ENCODE results near the gene FRS2. TPM values are rescaled to one million over a fixed set of nuclear protein-coding genes. Genes with fewer than 3 reads are reported as not detected.
"Not testable (repeated sequence)": the region's sequence is repeated elsewhere in the genome, so short reads cannot be mapped to it uniquely, and the experiment has no call there.

FRS2 gene
- total RNA-seq, 4 donors from 2014 or later = 52.0 to 79.0 (median 61.0) TPM

DNA sequence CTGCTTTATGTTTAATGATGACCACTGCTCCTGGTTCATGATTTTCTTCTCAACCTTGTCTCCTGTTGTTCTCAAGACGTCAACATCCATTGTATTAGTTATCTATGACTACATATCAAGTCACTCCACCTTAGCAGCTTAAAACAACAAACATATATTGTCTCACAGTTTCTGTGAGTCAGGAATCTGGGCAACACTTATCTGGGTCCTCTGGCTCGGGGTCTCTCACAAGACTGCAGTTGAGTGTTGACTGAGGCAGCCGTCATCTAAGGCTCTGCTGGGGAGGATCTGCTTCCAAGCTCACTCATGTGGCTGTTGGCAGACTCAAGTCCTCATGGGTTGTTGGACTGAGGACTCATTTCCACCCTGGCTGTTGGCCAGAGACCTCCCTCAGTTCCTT lies 27.3 kb upstream of the FRS2 start:
- H3K27ac ChIP-seq = no peak overlapping the region
- H3K9me3 ChIP-seq = no peaks in the 10 kb centered on the region
- intact Hi-C loops (cut with DNase I) = no loop called here
- DNase-seq = no peak
- H3K4me3 ChIP-seq (replicated peaks in 1 of 3) = no peak overlapping the region
- no peak for TF ChIP-seq POLR2A (IDR thresholded peaks at IDR 0.05)
- TF ChIP-seq, protein P1, sequence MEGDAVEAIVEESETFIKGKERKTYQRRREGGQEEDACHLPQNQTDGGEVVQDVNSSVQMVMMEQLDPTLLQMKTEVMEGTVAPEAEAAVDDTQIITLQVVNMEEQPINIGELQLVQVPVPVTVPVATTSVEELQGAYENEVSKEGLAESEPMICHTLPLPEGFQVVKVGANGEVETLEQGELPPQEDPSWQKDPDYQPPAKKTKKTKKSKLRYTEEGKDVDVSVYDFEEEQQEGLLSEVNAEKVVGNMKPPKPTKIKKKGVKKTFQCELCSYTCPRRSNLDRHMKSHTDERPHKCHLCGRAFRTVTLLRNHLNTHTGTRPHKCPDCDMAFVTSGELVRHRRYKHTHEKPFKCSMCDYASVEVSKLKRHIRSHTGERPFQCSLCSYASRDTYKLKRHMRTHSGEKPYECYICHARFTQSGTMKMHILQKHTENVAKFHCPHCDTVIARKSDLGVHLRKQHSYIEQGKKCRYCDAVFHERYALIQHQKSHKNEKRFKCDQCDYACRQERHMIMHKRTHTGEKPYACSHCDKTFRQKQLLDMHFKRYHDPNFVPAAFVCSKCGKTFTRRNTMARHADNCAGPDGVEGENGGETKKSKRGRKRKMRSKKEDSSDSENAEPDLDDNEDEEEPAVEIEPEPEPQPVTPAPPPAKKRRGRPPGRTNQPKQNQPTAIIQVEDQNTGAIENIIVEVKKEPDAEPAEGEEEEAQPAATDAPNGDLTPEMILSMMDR (IDR thresholded peaks at IDR 0.05) = no peak
- peaks cover 0 to 7% of the 10 kb centered on the region in 2 donors for H3K4me1 ChIP-seq
- WGBS, 2 donors = 53 to 57% methylated on average over 3 of the region's 3 CpGs
- no peaks in the 10 kb centered on the region for H3K27me3 ChIP-seq
- no peaks in the 10 kb centered on the region for H3K36me3 ChIP-seq

GRCh38 chr12:69443916-69444315 lies 26.3 kb upstream of the FRS2 start:
- 92 to 96% methylated on average over 5 of the region's 5 CpGs for WGBS, 2 donors
- intact Hi-C loops (cut with DNase I) = no loop called here
- no peaks in the 10 kb centered on the region for H3K9me3 ChIP-seq
- no peak for DNase-seq
- TF ChIP-seq, protein P1 (IDR thresholded peaks at IDR 0.05) = no peak
- TF ChIP-seq POLR2A (IDR thresholded peaks at IDR 0.05) = no peak
- H3K36me3 ChIP-seq = no peaks in the 10 kb centered on the region
- no peak overlapping the region for H3K27ac ChIP-seq
- H3K4me3 ChIP-seq (replicated peaks in 1 of 3) = no peak overlapping the region
- peaks cover 0 to 7% of the 10 kb centered on the region in 2 donors for H3K4me1 ChIP-seq
- H3K27me3 ChIP-seq = no peaks in the 10 kb centered on the region

GRCh38 chr12:69447892-69448291 lies 22.3 kb upstream of the FRS2 start:
- H3K27me3 ChIP-seq = no peaks in the 10 kb centered on the region
- no peak overlapping the region for H3K27ac ChIP-seq
- H3K9me3 ChIP-seq = no peaks in the 10 kb centered on the region
- WGBS, 2 donors = 96 to 100% methylated on average over 1 of the region's 1 CpG
- TF ChIP-seq POLR2A (IDR thresholded peaks at IDR 0.05) = no peak
- TF ChIP-seq, protein P1 (IDR thresholded peaks at IDR 0.05) = no peak
- intact Hi-C loops (cut with DNase I) = no loop called here
- no peaks in the 10 kb centered on the region for H3K36me3 ChIP-seq
- no peak for DNase-seq
- H3K4me1 ChIP-seq = no peaks in the 10 kb centered on the region
- H3K4me3 ChIP-seq (replicated peaks in 1 of 3) = no peak overlapping the region

- H3K9me3 ChIP-seq; intact Hi-C loops (cut with DNase I); H3K36me3 ChIP-seq; H3K4me3 ChIP-seq (replicated peaks in 1 of 3); H3K27me3 ChIP-seq; H3K4me1 ChIP-seq; DNase-seq; H3K27ac ChIP-seq: not testable (repeated sequence)
- WGBS, 2 donors = 89 to 91% methylated on average over 12 of the region's 12 CpGs
Observed at GRCh38 chr12:69452598-69453132, 17.5 kb upstream of the FRS2 start.

DNA sequence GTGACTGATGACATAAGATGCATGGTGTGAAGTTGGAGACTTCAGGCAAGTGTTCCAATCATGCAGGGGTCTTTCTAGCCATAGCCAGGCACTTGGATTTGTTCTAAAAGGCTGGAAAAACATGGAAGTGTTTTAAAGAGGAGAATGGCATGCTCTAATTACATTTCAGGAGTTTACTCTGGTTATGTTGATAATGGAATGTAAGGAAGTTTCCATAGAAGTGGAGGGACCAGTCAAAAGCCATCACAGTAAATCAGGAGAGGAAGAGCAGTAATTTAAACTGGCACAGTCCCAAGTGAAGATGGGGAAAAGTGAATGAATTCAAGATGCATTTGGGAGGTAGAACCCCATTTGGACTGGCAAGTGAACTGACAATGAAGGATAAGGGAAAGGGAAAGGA lies 13.9 kb upstream of the FRS2 start:
- H3K9me3 ChIP-seq = no peaks in the 10 kb centered on the region
- no peak for TF ChIP-seq POLR2A (IDR thresholded peaks at IDR 0.05)
- TF ChIP-seq, protein P1 (IDR thresholded peaks at IDR 0.05) = no peak

GRCh38 chr12:69457433-69457832 lies 12.8 kb upstream of the FRS2 start:
- TF ChIP-seq POLR2A (IDR thresholded peaks at IDR 0.05) = no peak
- TF ChIP-seq, protein P1 (IDR thresholded peaks at IDR 0.05) = no peak
- DNase-seq = no peak
- H3K27ac ChIP-seq = no peak overlapping the region
- no peaks in the 10 kb centered on the region for H3K4me1 ChIP-seq
- intact Hi-C loops (cut with DNase I) = no loop called here
- no peaks in the 10 kb centered on the region for H3K27me3 ChIP-seq
- H3K36me3 ChIP-seq = no peaks in the 10 kb centered on the region
- H3K4me3 ChIP-seq (replicated peaks in 1 of 3) = no peak overlapping the region
- H3K9me3 ChIP-seq = no peaks in the 10 kb centered on the region
- WGBS, 2 donors = 69 to 75% methylated on average over 3 of the region's 3 CpGs

More for the DNA sequence above, 13.9 kb upstream of the FRS2 start:
- intact Hi-C loops (cut with DNase I) = no loop called here
- Histone ChIP-seq H3K36me3 (no peaks in the 10 kb centered on the region), H3K4me1 (no peaks in the 10 kb centered on the region), H3K27ac (no peak overlapping the region), H3K27me3 (no peaks in the 10 kb centered on the region), H3K4me3 (replicated peaks in 1 of 3) (no peak overlapping the region)
- no peak for DNase-seq
